ENCODE measurements around the gene GRIN2C.

Gene GRIN2C

GRCh38 chr17:74824961-74825627, 34.6 kb downstream of the GRIN2C start:
- H3K4me1 ChIP-seq (ENCODE audit: low read length): no peaks in the 10 kb centered on the region
- H3K27ac ChIP-seq (ENCODE audit: low read length): no peak overlapping the region
- no peak overlapping the region for H3K9ac ChIP-seq (ENCODE audit: low read length)
- no peaks in the 10 kb centered on the region for H3K79me2 ChIP-seq (ENCODE audit: low read length)
- H2AFZ ChIP-seq (ENCODE audit: low read depth, low read length): no peak overlapping the region
- TF ChIP-seq CTCF (IDR thresholded peaks at IDR 0.05; ENCODE audit: low read depth, low read length) (no peak), EZH2phosphoT487 (IDR thresholded peaks at IDR 0.05; ENCODE audit: low read depth) (no peak)
- H3K4me2 ChIP-seq (ENCODE audit: low read length): no peak overlapping the region
- H4K20me1 ChIP-seq (ENCODE audit: insufficient read depth, low read length): no peaks in the 10 kb centered on the region
- no peaks in the 10 kb centered on the region for H3K27me3 ChIP-seq (ENCODE audit: low read depth, low read length)
- H3K36me3 ChIP-seq (replicated peaks; ENCODE audit: low read depth, low read length): no peaks in the 10 kb centered on the region
- H3K4me3 ChIP-seq (ENCODE audit: low read length): no peak overlapping the region
- H3K9me3 ChIP-seq (ENCODE audit: insufficient read depth, low read length): no peaks in the 10 kb centered on the region

- H3K27me3 ChIP-seq (ENCODE audit: low read depth, low read length): no peaks in the 10 kb centered on the region
- no peaks in the 10 kb centered on the region for H3K79me2 ChIP-seq (ENCODE audit: low read length)
- no peaks in the 10 kb centered on the region for H3K36me3 ChIP-seq (replicated peaks; ENCODE audit: low read depth, low read length)
- no peaks in the 10 kb centered on the region for H3K4me1 ChIP-seq (ENCODE audit: low read length)
- H2AFZ ChIP-seq (ENCODE audit: low read depth, low read length): no peak overlapping the region
- H3K4me2 ChIP-seq (ENCODE audit: low read length): no peak overlapping the region
- H4K20me1 ChIP-seq (ENCODE audit: insufficient read depth, low read length): no peaks in the 10 kb centered on the region
- H3K4me3 ChIP-seq (ENCODE audit: low read length): no peak overlapping the region
- no peak overlapping the region for H3K9ac ChIP-seq (ENCODE audit: low read length)
- H3K9me3 ChIP-seq (ENCODE audit: insufficient read depth, low read length): no peaks in the 10 kb centered on the region
- TF ChIP-seq EZH2phosphoT487 (IDR thresholded peaks at IDR 0.05; ENCODE audit: low read depth) (no peak), CTCF (IDR thresholded peaks at IDR 0.05; ENCODE audit: low read depth, low read length) (no peak)
- H3K27ac ChIP-seq (ENCODE audit: low read length): no peak overlapping the region
Observed at GRCh38 chr17:74822939-74823367, 36.7 kb downstream of the GRIN2C start.

GRCh38 chr17:74822335-74822938, 37.2 kb downstream of the GRIN2C start:
- Histone ChIP-seq H3K9ac (ENCODE audit: low read length) (no peak overlapping the region), H3K27me3 (ENCODE audit: low read depth, low read length) (no peaks in the 10 kb centered on the region), H2AFZ (ENCODE audit: low read depth, low read length) (no peak overlapping the region), H3K4me2 (ENCODE audit: low read length) (no peak overlapping the region), H3K36me3 (replicated peaks; ENCODE audit: low read depth, low read length) (no peaks in the 10 kb centered on the region), H3K4me1 (ENCODE audit: low read length) (no peaks in the 10 kb centered on the region), H3K79me2 (ENCODE audit: low read length) (no peaks in the 10 kb centered on the region), H3K9me3 (ENCODE audit: insufficient read depth, low read length) (no peaks in the 10 kb centered on the region), H3K4me3 (ENCODE audit: low read length) (no peak overlapping the region), H4K20me1 (ENCODE audit: insufficient read depth, low read length) (no peaks in the 10 kb centered on the region), H3K27ac (ENCODE audit: low read length) (no peak overlapping the region)
- TF ChIP-seq EZH2phosphoT487 (IDR thresholded peaks at IDR 0.05; ENCODE audit: low read depth) (no peak), CTCF (IDR thresholded peaks at IDR 0.05; ENCODE audit: low read depth, low read length) (no peak)

GRCh38 chr17:74821655-74822334, 37.9 kb downstream of the GRIN2C start:
- H3K27ac ChIP-seq (ENCODE audit: low read length): no peak overlapping the region
- no peaks in the 10 kb centered on the region for H3K27me3 ChIP-seq (ENCODE audit: low read depth, low read length)
- no peak overlapping the region for H3K9ac ChIP-seq (ENCODE audit: low read length)
- H3K4me2 ChIP-seq (ENCODE audit: low read length): no peak overlapping the region
- H3K79me2 ChIP-seq (ENCODE audit: low read length): no peaks in the 10 kb centered on the region
- no peak overlapping the region for H2AFZ ChIP-seq (ENCODE audit: low read depth, low read length)
- H3K4me3 ChIP-seq (ENCODE audit: low read length): no peak overlapping the region
- H3K4me1 ChIP-seq (ENCODE audit: low read length): no peaks in the 10 kb centered on the region
- H4K20me1 ChIP-seq (ENCODE audit: insufficient read depth, low read length): no peaks in the 10 kb centered on the region
- H3K9me3 ChIP-seq (ENCODE audit: insufficient read depth, low read length): no peaks in the 10 kb centered on the region
- no peak for TF ChIP-seq EZH2phosphoT487 (IDR thresholded peaks at IDR 0.05; ENCODE audit: low read depth)
- no peak for TF ChIP-seq CTCF (IDR thresholded peaks at IDR 0.05; ENCODE audit: low read depth, low read length)
- H3K36me3 ChIP-seq (replicated peaks; ENCODE audit: low read depth, low read length): no peaks in the 10 kb centered on the region

All from OCI-LY3 (cell line).